NT2/D1 (cell line): Measurements from ENCODE around the gene VAPA.

Source experiments
- SUZ12 ChIP-seq: IDR thresholded peaks from 2 replicates; pipeline ENCODE4 v1.6.1; 2011; ENCODE audit not compliant: insufficient read length, insufficient read depth; ENCODE audit errors: extremely low read depth
- YY1 ChIP-seq: IDR thresholded peaks from 2 replicates; pipeline ENCODE4 v1.6.1; 2011; ENCODE audit not compliant: insufficient read length, insufficient read depth

- no peak for TF ChIP-seq YY1
- no peak for TF ChIP-seq SUZ12
These were observed 39.0 kb downstream of the VAPA start for GRCh38 chr18:9952633-9953416.
